Measurements from ENCODE around the gene IPPK.
A peak's percentile ranks its signal among the peaks of the same experiment; 100 is the strongest.

IPPK gene, protein sequence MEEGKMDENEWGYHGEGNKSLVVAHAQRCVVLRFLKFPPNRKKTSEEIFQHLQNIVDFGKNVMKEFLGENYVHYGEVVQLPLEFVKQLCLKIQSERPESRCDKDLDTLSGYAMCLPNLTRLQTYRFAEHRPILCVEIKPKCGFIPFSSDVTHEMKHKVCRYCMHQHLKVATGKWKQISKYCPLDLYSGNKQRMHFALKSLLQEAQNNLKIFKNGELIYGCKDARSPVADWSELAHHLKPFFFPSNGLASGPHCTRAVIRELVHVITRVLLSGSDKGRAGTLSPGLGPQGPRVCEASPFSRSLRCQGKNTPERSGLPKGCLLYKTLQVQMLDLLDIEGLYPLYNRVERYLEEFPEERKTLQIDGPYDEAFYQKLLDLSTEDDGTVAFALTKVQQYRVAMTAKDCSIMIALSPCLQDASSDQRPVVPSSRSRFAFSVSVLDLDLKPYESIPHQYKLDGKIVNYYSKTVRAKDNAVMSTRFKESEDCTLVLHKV

DNA sequence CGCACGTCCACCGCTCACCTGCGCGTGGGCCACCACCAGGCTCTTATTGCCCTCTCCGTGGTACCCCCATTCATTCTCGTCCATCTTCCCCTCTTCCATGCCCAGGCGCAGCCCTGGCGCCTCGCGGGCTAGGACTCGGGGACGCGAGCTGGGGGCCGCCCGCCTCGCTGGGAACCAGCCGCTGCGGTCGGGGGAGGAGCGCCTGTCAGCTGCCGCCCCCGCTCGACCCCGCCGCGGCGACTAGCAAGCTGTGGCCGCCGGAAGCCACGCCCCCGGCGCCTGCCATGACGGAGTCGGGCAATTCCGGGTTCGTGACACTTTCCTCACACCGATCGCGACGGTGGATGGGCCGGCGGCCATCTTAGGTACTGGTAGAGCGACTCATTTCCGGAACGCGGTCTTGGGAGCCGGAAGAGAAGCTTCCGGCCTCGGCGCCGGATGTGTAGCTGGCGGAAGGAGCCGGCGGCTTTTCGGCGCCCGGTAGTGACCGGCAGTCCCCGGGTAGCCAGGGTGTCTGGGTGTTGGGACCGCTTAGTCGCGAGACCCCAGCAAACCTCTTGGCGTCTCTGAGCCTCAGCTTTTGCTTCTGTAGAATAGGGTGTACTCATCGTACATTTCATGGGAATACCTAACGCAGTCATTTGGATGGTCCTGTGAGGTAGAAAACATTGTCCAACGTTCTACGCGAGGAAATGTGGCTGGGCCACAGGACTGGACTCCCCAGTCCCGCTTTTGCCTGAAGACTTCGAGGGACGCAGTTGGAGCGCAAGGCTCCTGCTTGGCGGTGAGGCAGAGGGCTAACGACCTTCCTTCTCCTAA is at the start of gene IPPK:
Gene IPPK (minus strand): TSS at position 242 of the 819 bp plus-strand sequence. CDS start 143 bp downstream, at position 99.
- DNase-seq: peak; percentile 99

DNA sequence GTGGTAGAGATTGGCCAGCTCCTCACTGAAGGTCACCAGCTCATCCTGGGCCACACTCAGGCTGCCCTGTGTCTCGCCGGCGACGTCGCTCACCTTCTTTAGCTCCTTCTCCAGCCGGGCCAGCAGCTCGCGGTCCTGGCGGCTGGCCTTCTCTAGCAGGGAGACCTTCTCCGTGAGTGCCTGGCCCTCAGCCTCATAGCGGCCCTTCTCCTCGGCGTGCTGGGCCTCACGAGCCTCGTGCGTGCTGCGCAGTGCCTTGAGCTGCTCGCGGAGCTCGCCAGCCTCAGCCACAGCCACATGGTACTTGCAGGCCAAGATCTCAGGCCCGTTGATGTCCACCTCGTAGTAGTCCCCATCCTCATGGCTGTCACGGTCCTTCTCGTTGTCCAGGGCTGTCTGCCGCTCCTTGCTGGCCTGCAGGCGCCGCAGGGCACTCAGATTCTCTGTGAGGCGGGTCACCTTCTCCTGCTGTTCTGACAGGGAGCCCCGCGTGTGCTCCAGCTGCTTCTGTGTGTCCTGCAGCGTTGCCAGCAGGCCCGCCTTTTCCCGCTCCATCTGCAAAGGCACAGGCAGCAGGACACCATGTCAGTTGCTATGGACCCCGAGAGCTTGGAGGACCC is 49.2 kb upstream of the IPPK start:
- no peak for DNase-seq

DNA sequence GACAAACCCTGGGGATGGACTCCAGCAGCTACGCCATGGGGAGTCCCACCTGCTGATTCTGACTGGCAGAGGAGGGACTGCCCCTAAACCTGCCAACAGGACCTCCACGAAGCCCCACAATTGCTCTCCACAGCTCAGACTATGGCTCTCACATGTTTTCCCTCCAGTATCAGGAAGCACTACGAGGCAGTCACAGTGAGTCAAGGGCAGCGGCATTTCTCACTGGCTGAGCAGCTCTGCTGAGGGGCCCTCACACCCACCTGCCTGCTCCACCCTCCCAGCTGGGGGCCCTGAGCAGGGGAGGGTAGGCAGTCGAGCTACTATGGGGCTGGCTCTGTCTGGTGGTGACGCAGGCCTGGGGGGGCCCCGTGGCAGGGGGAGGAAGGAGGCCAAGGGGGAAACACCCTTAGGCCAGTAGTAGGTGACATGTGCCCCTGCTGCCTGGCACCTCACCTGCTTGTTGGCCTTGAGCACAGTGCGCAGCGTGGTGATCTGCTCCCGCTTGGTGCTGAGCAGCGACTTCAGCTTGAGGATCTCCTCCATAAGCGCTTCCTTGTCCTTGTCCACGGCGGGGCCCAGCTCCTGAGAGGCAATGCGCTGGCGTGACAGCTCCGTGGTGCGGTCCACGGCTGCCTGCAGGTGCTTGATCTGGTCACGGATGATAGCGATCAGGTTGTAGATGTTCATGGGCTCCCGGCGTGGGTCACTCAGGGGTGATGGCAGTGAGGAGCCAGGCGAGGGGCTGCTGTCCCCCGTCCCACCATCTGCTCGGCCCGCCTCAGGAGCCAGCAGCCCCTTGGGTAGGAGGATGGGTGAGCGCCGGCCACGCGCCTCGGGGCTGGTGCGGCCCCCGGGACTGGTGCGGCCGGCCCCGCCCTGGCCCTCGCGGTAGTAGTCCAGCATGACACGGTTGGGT is 48.4 kb upstream of the IPPK start:
- no peak for DNase-seq

DNA sequence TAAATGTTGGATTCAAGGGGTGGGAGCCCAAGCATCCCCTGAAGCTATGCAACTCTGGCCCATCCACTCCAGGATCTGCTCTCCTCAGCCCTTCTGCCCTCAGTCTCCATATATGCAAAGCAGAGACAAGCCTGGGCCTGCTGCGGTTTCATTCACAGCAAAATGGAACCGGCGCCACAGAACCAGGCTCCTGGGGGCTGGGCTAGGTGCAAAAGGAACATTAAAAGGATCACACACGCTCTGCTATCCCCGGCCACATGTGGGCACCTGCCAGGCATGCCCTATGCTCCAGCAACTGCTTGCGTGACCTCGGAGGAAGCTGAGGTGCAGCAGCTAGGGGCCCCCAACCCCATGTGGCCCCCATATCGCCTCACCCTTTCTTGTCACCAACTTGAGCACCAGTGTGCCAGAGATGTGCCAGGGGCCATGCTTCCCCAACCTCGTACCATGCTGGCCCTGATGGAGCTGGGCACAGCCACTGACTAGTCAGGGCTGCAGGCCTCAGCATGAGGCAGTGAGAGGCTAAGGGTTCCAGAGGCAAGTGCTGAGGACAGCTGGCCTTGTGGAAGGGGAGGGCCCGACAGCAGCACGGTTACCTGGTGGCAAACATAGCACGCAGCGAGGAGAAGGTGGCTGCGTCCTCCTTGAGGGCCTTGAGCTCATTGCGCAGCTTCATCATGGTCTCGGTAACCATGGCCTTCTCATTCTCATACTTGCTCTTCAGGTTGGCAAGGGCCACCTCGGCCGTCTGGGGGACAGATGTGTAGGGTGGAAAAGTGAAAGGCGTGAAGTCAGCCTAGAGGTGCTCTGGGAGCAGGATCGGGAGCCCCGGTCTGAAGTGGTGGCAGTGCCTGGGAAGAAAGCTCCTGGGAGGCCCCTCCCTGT is 47.5 kb upstream of the IPPK start:
- no peak for DNase-seq

DNA sequence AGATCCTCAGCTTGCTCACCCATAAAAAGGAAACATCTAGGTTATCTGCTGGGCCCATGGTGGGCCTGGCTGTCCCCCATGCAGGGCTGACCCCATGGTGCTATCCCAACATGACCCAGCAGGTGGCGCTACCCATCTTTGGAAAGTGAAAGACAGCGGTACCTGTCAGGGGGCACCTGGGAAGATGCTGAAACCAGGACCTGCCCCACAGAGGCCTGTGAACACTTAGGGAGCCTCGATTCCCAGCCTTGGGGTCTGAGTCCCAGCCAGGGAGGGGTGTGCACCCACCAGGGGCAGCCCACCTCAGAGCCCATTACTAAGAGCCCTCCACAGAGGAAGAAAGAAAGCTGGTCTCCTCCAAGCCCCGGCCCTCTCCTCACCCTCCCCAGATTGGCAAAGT is 46.6 kb upstream of the IPPK start:
- DNase-seq: no peak

DNA sequence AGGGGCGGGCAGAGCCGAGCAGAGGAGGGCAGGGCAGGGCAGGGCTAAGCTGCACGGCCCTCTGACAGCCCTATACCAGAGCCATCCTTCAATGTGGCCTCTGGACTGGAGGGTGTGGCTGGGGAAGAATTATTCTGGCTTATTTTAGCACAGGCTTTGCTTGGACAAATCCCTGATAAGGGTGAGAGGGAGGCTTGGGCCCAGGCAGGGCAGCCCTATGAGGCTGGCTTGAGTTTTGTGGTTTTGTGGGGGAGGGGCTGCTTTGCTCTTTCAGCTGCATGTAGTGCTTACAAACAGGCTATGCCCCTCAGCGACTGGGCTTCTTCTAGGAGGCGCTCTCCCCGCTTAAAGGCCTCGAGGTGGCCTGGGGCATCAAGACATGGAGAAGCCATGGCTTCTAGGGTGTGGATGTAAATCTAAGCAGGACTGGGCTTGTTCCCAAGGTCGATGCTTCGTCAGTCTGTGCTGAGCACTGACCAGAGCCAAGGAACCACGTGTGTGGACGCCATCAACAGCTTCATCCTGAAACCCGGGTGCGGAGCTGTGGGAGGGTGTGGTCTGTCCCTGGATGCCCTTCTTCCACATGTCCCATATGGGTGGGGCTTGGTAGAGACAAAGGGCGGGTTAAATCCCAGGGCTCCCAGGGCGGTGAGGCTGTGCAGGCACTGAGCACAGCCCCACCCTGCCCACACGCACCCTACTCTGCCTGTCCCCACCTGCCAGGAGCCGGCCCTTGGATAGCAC is 45.7 kb upstream of the IPPK start:
- DNase-seq: no peak

DNA sequence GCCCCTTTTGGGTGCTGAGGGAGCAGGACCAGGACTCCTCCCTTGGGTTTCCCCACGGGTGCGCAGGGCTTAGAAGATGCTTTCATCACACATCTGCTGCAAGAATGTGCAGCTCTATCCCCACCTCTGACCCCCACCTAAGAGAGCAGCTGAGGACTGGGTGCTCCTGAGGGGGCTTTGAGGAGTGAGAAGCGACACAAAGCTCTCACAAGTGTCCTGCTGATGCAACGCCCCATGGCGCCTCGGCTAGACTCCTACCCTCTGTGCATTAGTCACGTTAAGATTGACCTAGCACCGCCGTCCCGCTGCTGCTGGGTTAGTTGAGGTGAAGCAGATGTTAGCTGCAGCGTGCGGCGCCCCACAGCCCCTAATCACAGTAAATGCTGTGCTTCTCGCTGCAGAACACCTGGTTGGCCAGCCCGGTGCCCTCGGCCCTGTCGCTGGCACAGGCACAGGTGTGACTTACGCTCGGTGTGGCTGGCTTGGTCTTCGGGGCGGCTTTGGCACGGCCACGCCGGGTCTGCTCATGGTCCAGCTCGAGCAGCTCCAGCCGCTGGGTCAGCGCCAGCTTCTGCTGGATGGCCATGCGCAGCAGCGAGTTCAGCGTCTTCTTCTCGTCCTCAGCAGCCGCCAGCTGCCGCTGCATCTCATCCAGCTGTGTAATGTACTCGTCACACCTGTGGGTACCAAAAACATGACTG is 45.0 kb upstream of the IPPK start:
- no peak for DNase-seq

DNA sequence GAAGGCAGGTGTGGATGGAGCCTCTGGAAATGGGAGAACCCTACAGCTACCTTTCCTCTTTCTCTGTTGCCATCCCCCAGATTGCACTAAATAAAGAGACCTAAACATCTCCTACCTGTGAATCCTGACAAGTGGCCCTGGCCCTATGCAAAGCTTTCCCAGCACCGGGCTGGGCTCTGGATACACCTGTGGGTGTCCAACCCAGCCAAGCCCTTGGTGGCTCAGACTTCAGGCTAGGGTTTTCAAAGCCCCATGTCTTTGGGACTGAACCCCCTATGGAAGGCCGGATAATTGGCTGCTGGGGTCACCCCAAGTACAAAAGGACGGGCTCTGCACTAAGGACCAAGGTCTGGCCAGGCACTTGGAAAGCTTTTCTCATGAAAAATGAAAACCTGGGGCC is 44.1 kb upstream of the IPPK start:
- DNase-seq: no peak

DNA sequence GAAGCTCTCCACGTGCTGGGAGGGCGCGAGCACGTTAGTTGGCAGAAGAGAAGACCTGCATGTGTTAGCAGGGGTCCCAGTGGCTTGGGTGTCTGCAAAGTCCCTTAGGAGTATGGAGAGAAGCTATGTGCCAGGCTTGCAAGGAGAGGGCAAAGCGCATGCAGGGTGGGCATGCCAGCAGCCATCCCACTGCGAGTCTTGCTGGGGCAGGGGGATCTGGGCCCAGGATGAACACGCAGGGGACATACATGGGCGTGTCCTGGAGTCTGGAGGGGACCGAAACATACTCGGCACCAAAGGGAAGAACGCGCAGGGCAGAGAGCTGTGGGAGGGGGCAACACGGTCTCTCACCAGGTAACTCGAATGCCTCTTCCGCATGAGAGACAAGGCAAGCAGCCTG is 43.6 kb upstream of the IPPK start:
- DNase-seq: no peak

DNA sequence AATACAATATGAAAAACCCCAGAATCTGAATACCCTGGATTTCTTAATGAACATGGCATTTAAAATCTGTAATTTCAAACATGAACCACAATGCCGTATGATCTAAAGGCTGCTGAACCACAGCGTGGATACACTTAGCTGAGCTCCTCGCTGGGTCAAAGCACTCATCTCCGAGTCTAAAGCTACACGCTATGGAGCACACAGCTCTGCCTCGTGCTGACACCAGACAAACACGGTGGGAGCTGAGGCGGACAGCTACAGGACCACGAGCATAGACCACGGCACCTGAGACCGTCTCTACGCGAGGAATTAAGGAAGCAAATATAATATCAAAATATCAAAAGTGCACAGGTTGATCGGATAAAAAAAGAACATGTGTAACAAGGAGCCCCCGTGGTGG is 42.8 kb upstream of the IPPK start:
- DNase-seq: no peak

DNA sequence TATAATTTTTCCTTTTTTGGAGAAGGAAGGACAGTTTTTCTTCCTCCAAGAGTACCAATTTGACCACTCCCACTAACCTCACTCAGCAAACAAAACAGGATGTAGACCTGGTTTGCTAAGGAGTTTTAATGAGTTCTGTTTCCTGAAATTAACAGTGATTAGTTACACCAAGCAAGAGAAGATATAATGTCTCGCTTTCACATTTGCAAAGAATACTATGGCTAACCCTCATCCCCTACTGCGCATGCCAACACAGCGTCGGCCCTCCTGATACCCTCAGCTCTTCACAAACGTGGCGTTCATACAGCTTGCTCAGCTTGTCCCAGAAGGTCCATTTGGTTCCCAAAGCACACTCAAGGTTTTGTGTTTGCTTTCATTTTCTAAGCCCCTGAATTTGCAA is 41.9 kb upstream of the IPPK start:
- DNase-seq: no peak

DNA sequence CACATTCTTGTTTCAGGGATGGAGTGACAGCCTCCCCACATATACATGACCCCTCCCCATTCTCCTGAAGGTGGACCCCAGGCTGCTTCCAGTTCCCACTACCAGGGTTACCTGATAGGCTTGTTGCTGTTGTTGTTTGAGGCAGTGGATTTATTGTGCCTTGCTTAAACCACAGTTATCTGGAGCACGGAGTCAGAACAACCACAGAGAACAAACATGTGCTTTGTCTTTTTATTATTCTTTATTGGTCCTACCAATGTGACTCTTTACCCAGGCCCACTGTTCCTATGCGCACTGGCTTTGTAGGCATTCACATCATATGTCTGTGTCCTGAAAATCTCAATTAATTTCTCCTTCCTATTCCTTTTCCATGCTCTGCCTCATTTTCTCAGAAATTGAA is 41.2 kb upstream of the IPPK start:
- DNase-seq: no peak

DNA sequence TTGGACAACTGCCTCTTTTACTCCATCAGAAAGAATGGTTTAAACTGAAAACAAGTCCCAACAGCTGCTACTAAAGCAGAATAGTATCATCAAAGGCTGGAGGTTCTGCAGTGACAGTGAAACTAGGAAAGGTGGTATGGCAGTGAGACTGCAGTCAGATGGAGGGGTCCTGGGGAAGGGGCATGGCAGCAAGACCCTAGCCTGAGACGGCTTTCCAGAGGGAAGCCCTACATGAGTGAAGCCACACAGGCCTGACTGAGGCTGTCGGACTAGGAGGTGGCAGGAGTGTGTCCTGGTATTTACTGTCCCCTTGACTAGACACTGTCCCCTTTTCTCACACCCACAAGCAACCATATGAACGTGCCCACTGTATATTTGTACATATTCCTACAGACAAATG is 40.4 kb upstream of the IPPK start:
- no peak for DNase-seq

DNA sequence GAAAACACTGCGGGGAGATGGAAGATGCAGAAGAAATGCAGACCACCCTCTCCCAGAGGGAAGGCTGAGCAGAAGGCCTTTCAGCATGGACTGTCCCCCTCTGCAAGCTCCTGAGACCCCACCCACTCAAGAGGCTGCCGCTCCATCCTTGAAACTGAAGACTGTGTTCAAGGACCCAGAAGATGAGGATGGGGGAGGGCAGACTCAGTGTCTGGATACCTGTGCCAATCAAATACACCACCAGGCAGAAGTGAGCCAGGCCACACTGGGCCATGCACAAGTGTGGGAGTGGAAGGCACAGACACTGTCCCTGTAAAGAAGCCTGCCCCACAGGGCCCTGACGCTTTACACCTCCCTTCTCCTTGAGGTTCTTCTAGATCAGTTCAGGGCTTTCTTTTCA is 40.0 kb upstream of the IPPK start:
- DNase-seq: no peak

DNA sequence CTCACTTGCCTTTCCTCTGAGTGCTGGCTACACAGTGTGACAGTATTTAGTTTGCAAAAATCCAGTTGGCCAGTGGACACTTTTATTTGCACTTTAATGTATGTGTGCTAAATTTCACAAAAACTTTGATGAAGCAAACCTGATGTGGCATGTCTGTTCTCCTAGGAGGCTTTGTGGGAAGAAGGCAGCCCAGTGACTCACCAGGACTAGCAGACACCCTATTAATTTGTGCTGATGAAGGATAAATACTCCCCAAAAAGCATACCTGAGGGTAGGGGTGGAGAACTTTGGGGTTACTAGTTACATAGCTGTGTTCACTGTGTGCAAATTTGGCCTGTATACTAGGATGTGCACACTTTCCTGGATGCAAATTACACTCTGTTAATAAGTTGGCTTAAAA is 39.3 kb upstream of the IPPK start:
- DNase-seq: no peak

DNA sequence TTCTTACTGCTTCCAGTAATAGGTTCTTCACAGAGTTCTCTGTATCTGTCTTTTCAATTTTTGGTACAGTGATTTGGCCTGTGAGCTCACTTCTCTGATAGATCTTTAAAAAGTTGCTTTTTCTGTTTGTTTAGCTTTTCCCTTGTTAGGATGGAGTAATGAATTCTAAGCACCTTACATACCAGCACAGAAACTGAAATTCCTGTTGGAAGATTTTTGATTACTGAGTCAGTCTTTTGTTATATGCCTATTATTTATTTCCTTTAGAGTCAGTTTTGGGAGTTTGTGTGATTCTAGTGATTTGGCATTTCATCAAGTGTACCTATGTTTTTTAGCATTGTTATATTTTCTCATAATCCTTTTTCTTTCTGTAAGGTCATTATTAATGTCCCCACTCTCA is 37.6 kb upstream of the IPPK start:
- no peak for DNase-seq

DNA sequence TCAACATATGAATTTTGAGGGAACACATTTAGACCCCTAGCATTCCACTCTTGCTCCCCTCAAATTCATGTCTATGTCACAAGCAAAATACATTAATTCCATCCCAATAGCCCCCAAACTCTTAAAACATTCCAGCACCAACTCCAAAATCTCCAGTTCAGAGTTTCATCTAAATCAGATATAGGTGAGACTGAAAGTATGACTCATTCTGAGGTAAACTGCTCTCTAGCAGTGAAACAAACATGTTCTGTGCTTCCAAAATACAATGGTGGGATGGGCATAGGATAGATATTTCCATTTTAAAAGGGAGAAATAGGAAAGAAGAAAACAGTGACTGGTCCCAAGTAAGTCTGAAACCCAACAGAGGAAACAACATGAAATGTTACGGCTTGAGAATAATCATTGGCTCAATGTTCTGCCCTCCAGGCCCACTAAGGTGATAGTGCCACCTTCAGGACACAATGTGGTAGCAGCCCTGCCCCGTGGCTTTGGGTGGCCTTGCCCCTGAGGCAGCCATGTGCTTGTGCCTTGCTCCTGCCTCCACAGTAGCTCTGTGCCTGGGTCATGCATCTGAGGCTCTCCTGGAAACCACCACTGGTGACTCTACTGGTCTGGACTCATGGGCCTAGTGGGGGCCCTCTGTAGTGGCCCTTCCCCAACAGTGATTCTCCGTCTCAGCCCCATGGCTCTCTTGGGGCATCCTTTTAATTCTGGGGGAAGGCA is 36.4 kb upstream of the IPPK start:
- no peak for DNase-seq

DNA sequence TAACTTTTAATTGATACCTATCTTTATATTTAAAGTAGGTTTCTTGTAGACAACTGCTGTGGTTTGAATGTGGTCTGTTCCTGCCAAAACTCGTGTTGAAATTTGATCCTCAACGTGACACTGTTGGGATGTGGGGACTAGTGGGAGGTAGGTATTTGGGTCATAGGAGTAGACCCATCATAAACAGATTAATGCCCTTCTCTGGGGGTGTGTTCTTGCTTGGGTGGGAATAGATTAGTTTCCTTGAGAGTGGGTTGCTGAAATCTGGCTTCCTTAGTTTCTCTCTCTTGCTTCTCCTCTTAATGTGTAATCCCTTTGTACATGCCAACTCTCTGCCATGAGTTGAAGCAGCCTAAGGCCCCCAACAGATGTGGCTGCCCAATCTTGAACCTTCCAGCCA is 34.6 kb upstream of the IPPK start:
- DNase-seq: no peak

DNA sequence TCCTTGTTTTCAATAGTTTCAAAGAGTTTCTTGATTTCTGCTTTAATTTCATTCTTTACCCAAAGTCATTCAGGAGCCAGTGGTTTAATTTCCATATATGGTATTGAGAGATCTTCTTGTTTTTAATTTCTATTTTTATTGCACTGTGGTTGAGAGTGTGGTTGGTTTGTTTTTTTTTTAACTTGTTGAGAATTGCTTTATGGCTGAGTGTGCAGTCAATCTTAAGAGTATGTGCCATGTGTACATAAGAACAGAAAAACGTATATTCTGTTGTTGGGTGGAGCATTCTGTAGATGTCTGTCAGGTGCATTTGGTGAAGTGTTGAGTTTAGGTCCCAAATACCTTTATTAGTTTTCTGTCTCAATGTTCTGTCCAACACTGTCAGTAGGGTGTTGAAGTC is 26.7 kb upstream of the IPPK start:
- DNase-seq: no peak

All from NCI-H226 (cell line).